ENCODE measurements around the gene FGF11. TPM values are rescaled to one million over a fixed set of nuclear protein-coding genes. Genes with fewer than 3 reads are reported as not detected.

The FGF11 gene
- total and polyA plus RNA-seq, 2 experiments from 2014 or later, result 2.7 to 3.8 TPM

- Histone ChIP-seq H3K4me2 (no peak within 1 kb of the TSS), H3K79me2 (no peaks in the 10 kb centered on the region), H3K36me3 (replicated peaks; ENCODE audit: insufficient read depth, low read depth) (no peaks in the 10 kb centered on the region), H3K27ac (no peak within 1 kb of the TSS), H4K20me1 (ENCODE audit: insufficient read depth, poor library complexity, severe bottlenecking) (no peaks in the 10 kb centered on the region), H3K9me2 (replicated peaks; ENCODE audit: insufficient read depth) (no peaks in the 10 kb centered on the region), H3K9me3 (ENCODE audit: low read depth) (no peaks in the 10 kb centered on the region), H3K27me3 (no peaks in the 10 kb centered on the region), H2AFZ (no peak within 1 kb of the TSS), H3K4me1 (ENCODE audit: insufficient read depth) (no peaks in the 10 kb centered on the region), H3K4me3 (no peak within 1 kb of the TSS)
- TF ChIP-seq EZH2 (IDR thresholded peaks at IDR 0.05; ENCODE audit: borderline replicate concordance) (no peak), CTCF (IDR thresholded peaks at IDR 0.05; ENCODE audit: poor library complexity) (no peak), EZH2phosphoT487 (IDR thresholded peaks at IDR 0.05; ENCODE audit: low read depth, severe bottlenecking, unreplicated experiment) (no peak)
- 86% methylated on average over 17 of the region's 17 CpGs for WGBS (ENCODE audit: low lambda C conversion rate, missing lambda C conversion rate)
- DNase-seq (ENCODE audit: low spot score), result no peak
Measured at GRCh38 chr17:7419819-7420610, 19.3 kb upstream of the FGF11 start, which contains the start of gene SPEM1. TSS of gene SPEM1 (plus strand) at chr17:7420324. CDS start at chr17:7420385, 61 bp downstream.

GRCh38 chr17:7421186-7421585 lies 18.1 kb upstream of the FGF11 start:
- H3K27ac ChIP-seq, result no peak overlapping the region
- no peaks in the 10 kb centered on the region for H3K9me3 ChIP-seq (ENCODE audit: low read depth)
- H3K4me2 ChIP-seq, result no peak overlapping the region
- no peaks in the 10 kb centered on the region for H3K36me3 ChIP-seq (replicated peaks; ENCODE audit: insufficient read depth, low read depth)
- H3K4me3 ChIP-seq, result no peak overlapping the region
- 94% methylated on average over 16 of the region's 16 CpGs for WGBS (ENCODE audit: low lambda C conversion rate, missing lambda C conversion rate)
- H4K20me1 ChIP-seq (ENCODE audit: insufficient read depth, poor library complexity, severe bottlenecking), result no peaks in the 10 kb centered on the region
- TF ChIP-seq EZH2 (IDR thresholded peaks at IDR 0.05; ENCODE audit: borderline replicate concordance), result no peak
- TF ChIP-seq EZH2phosphoT487 (IDR thresholded peaks at IDR 0.05; ENCODE audit: low read depth, severe bottlenecking, unreplicated experiment), result no peak
- TF ChIP-seq CTCF (IDR thresholded peaks at IDR 0.05; ENCODE audit: poor library complexity), result no peak
- no peak overlapping the region for H2AFZ ChIP-seq
- H3K27me3 ChIP-seq, result no peaks in the 10 kb centered on the region
- no peaks in the 10 kb centered on the region for H3K9me2 ChIP-seq (replicated peaks; ENCODE audit: insufficient read depth)
- H3K79me2 ChIP-seq, result no peaks in the 10 kb centered on the region
- H3K4me1 ChIP-seq (ENCODE audit: insufficient read depth), result no peaks in the 10 kb centered on the region
- DNase-seq (ENCODE audit: low spot score), result no peak

GRCh38 chr17:7423679-7424078 lies 15.6 kb upstream of the FGF11 start:
- no peaks in the 10 kb centered on the region for H4K20me1 ChIP-seq (ENCODE audit: insufficient read depth, poor library complexity, severe bottlenecking)
- H2AFZ ChIP-seq, result no peak overlapping the region
- 69% methylated on average over 4 of the region's 4 CpGs for WGBS (ENCODE audit: low lambda C conversion rate, missing lambda C conversion rate)
- TF ChIP-seq CTCF (IDR thresholded peaks at IDR 0.05; ENCODE audit: poor library complexity) (no peak), EZH2phosphoT487 (IDR thresholded peaks at IDR 0.05; ENCODE audit: low read depth, severe bottlenecking, unreplicated experiment) (no peak), EZH2 (IDR thresholded peaks at IDR 0.05; ENCODE audit: borderline replicate concordance) (no peak)
- no peaks in the 10 kb centered on the region for H3K9me2 ChIP-seq (replicated peaks; ENCODE audit: insufficient read depth)
- no peak overlapping the region for H3K4me3 ChIP-seq
- H3K79me2 ChIP-seq, result no peaks in the 10 kb centered on the region
- H3K27ac ChIP-seq, result no peak overlapping the region
- no peak overlapping the region for H3K4me2 ChIP-seq
- no peaks in the 10 kb centered on the region for H3K4me1 ChIP-seq (ENCODE audit: insufficient read depth)
- H3K36me3 ChIP-seq (replicated peaks; ENCODE audit: insufficient read depth, low read depth), result no peaks in the 10 kb centered on the region
- H3K27me3 ChIP-seq, result no peaks in the 10 kb centered on the region
- no peaks in the 10 kb centered on the region for H3K9me3 ChIP-seq (ENCODE audit: low read depth)
- DNase-seq (ENCODE audit: low spot score), result no peak
